Neural cell (in vitro differentiated cells): ENCODE results near the gene EIF2B2.

ENCODE experiments used
- EP300 ChIP-seq: fragments of 450-650 bp; conservative IDR thresholded peaks from 2 replicates; pipeline ENCODE4 v1.6.1; 2014; ENCODE audit warnings: antibody characterized with exemption, mild to moderate bottlenecking, moderate library complexity; ENCODE audit not compliant: poor library complexity, severe bottlenecking
- EZH2 ChIP-seq: fragments of 200-600, 300-800 bp; shearing (Covaris generic), sonication (generic); IDR thresholded peaks from 2 replicates; pipeline ENCODE4 v1.6.1; 2014; ENCODE audit warnings: antibody characterized with exemption, low read length, borderline replicate concordance, mild to moderate bottlenecking; ENCODE audit not compliant: insufficient read depth, poor library complexity, severe bottlenecking
- MXI1 ChIP-seq: fragments of 450-650 bp; conservative IDR thresholded peaks from 2 replicates; pipeline ENCODE4 v1.6.1; 2014; ENCODE audit warnings: antibody characterized with exemption, mild to moderate bottlenecking; ENCODE audit not compliant: poor library complexity, severe bottlenecking
- POLR2AphosphoS5 ChIP-seq: IDR thresholded peaks from 2 replicates; pipeline ENCODE4 v1.6.1; 2012
- RAD21 ChIP-seq: fragments of 450-650 bp; conservative IDR thresholded peaks from 2 replicates; pipeline ENCODE4 v1.6.1; 2014; ENCODE audit warnings: antibody characterized with exemption, mild to moderate bottlenecking, moderate library complexity
- SMC3 ChIP-seq: fragments of 450-650 bp; conservative IDR thresholded peaks from 2 replicates; pipeline ENCODE4 v1.6.1; 2014; ENCODE audit warnings: antibody characterized with exemption, mild to moderate bottlenecking, moderate library complexity; ENCODE audit not compliant: poor library complexity
- TAF1 ChIP-seq: IDR thresholded peaks from 2 replicates; pipeline ENCODE4 v1.6.1; 2012; ENCODE audit warnings: low read depth
- TF ChIP-seq, protein P1 (sequence below): fragments of 450-650 bp; IDR thresholded peaks from 2 replicates; pipeline ENCODE4 v1.5.1; 2014; ENCODE audit warnings: antibody characterized with exemption, mild to moderate bottlenecking, moderate library complexity; ENCODE audit not compliant: poor library complexity, severe bottlenecking
- TF ChIP-seq, protein P2 (sequence below): IDR thresholded peaks from 2 replicates; pipeline ENCODE4 v1.6.1; 2012; ENCODE audit warnings: borderline replicate concordance

DNA sequence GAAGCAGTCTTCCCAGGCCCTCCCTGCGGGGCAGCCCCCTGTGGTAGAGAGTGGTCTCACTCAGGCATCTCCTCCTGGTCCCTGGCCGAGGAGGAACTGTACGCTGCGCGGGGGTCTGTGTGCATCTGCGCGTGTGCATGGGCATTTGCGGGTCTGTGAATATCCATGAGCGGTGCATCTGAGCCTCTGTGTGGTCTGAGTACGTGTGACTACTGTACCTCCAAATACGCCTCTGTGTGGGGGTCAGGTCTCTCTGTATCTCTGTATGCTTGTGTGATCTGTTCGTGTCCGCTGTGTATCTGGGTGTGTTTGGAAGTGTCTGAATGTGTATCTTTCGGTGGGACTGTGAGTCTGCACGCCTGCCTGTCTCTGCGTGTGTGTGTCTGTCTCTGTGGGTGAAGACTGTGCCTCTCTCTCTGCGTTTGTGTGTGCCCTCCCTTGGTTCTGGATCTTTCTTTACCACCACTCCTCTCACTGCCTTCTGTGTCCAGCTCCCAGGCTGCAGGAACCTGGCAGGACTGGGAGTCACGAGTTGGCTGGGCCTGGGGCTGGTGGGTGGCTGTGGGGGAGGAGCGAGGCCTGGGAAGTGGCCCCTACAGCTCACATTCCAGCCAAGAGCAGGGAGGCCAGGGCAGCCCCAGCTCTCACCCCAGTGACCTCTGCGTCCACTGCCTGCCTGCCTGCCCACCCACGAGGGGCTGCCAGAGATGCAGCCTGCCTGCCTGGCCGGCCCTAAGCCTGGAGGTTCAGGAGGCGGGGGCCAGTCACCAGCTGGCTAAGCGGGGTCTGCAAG is 46.2 kb upstream of the EIF2B2 start:
- TF ChIP-seq SMC3: no peak
- TF ChIP-seq, protein P1, sequence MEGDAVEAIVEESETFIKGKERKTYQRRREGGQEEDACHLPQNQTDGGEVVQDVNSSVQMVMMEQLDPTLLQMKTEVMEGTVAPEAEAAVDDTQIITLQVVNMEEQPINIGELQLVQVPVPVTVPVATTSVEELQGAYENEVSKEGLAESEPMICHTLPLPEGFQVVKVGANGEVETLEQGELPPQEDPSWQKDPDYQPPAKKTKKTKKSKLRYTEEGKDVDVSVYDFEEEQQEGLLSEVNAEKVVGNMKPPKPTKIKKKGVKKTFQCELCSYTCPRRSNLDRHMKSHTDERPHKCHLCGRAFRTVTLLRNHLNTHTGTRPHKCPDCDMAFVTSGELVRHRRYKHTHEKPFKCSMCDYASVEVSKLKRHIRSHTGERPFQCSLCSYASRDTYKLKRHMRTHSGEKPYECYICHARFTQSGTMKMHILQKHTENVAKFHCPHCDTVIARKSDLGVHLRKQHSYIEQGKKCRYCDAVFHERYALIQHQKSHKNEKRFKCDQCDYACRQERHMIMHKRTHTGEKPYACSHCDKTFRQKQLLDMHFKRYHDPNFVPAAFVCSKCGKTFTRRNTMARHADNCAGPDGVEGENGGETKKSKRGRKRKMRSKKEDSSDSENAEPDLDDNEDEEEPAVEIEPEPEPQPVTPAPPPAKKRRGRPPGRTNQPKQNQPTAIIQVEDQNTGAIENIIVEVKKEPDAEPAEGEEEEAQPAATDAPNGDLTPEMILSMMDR: no peak
- no peak for TF ChIP-seq RAD21
- TF ChIP-seq EZH2: no peak
- TF ChIP-seq, protein P2, sequence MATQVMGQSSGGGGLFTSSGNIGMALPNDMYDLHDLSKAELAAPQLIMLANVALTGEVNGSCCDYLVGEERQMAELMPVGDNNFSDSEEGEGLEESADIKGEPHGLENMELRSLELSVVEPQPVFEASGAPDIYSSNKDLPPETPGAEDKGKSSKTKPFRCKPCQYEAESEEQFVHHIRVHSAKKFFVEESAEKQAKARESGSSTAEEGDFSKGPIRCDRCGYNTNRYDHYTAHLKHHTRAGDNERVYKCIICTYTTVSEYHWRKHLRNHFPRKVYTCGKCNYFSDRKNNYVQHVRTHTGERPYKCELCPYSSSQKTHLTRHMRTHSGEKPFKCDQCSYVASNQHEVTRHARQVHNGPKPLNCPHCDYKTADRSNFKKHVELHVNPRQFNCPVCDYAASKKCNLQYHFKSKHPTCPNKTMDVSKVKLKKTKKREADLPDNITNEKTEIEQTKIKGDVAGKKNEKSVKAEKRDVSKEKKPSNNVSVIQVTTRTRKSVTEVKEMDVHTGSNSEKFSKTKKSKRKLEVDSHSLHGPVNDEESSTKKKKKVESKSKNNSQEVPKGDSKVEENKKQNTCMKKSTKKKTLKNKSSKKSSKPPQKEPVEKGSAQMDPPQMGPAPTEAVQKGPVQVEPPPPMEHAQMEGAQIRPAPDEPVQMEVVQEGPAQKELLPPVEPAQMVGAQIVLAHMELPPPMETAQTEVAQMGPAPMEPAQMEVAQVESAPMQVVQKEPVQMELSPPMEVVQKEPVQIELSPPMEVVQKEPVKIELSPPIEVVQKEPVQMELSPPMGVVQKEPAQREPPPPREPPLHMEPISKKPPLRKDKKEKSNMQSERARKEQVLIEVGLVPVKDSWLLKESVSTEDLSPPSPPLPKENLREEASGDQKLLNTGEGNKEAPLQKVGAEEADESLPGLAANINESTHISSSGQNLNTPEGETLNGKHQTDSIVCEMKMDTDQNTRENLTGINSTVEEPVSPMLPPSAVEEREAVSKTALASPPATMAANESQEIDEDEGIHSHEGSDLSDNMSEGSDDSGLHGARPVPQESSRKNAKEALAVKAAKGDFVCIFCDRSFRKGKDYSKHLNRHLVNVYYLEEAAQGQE: no peak
- no peak for TF ChIP-seq MXI1
- TF ChIP-seq EP300: no peak
- TF ChIP-seq POLR2AphosphoS5: no peak
- no peak for TF ChIP-seq TAF1
